Right lobe of liver (tissue), 4 donors: Measurements from ENCODE around the gene NGF.

Experiments used
- CTCF ChIP-seq, 4 donors: fragments of 200-600 bp in 3 of 4; fragments of 450-650 bp in 1 of 4; IDR thresholded peaks; one replicate each; pipeline versions ENCODE4 v1.5.1 to v1.8.0; 2016 to 2022; ENCODE audit warnings: antibody characterized with exemption in 4 of 4, mild to moderate bottlenecking in 2 of 4
- POLR2A ChIP-seq: fragments of 450-650 bp; IDR thresholded peaks from one replicate; pipeline ENCODE4 v1.6.1; 2017; ENCODE audit warnings: antibody characterized with exemption, mild to moderate bottlenecking
- donor health status: DM: no; HTN: no; CAD: no.
- donor health status: DM: no; HTN: no; CAD: no.
- donor health status: DM: no; HTN: yes; CAD: no.

- TF ChIP-seq CTCF (IDR thresholded peaks at IDR 0.05) (no peak), POLR2A (no peak)
Measured at GRCh38 chr1:115286431-115287205, 51.4 kb downstream of the NGF start.
